ENCODE data around the gene CACFD1.
A peak's percentile ranks its signal among the peaks of the same experiment; 100 is the strongest.

The CACFD1 gene

DNA sequence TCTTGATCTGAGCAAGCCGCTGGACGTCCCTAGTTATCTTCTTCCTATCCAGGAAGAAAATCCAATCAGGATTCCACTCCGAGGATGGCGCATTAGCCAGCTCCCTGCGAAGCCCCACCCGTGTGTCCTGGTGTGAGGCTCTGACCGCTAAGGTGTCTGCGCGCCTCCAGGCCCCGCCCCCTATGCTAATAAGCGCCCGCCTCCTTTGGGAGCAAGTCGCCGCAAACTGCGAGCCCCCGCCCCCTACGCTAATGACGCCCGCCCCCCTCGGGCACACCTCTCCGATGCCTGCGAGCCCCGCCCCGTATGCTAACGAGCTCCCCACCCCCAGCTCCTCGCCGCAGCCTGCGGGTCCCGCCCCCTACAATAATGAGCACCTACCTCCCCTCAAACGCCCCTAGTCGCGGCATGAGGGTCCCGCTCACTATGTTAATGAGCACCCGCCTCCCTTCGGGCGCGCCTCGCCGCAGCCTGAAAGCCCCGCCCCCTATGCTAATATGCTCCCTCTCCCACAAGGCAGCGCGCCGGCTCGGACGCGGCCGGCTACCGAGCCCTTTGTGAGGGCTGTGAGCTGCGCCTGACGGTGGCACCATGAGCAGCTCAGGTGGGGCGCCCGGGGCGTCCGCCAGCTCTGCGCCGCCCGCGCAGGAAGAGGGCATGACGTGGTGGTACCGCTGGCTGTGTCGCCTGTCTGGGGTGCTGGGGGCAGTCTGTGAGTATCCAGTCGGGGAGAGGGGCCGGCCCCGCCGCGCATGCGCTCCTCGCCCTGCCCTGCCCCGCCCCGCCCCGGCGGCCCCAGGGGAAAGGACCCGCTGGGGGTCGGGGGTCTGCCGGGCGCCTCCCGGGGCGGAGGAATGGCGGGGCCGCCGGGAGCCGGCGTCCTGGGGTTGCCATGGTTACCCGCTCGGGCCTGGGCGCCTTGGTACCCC, at the start of gene CACFD1:
TSS of gene CACFD1 (plus strand) at position 503 of the 929 bp plus-strand sequence. CDS start at position 592, 89 bp downstream.
- peak within 1 kb of the TSS; percentile 68 for H3K4me3 ChIP-seq (ENCODE audit: low read depth, low read length)
- DNase-seq (ENCODE audit: low read depth), result peak; percentile 80
- TF ChIP-seq, protein P1, sequence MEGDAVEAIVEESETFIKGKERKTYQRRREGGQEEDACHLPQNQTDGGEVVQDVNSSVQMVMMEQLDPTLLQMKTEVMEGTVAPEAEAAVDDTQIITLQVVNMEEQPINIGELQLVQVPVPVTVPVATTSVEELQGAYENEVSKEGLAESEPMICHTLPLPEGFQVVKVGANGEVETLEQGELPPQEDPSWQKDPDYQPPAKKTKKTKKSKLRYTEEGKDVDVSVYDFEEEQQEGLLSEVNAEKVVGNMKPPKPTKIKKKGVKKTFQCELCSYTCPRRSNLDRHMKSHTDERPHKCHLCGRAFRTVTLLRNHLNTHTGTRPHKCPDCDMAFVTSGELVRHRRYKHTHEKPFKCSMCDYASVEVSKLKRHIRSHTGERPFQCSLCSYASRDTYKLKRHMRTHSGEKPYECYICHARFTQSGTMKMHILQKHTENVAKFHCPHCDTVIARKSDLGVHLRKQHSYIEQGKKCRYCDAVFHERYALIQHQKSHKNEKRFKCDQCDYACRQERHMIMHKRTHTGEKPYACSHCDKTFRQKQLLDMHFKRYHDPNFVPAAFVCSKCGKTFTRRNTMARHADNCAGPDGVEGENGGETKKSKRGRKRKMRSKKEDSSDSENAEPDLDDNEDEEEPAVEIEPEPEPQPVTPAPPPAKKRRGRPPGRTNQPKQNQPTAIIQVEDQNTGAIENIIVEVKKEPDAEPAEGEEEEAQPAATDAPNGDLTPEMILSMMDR (IDR thresholded peaks at IDR 0.05; ENCODE audit: low read depth, low read length, missing control alignments), result no peak
- in situ Hi-C loops (cut with HindIII; ENCODE audit: low sequenced_read_pairs), result loop anchor here (5.0 kb wide), 1 partner anchor 42 kb away; the partner anchor contains the start of gene REXO4

DNA sequence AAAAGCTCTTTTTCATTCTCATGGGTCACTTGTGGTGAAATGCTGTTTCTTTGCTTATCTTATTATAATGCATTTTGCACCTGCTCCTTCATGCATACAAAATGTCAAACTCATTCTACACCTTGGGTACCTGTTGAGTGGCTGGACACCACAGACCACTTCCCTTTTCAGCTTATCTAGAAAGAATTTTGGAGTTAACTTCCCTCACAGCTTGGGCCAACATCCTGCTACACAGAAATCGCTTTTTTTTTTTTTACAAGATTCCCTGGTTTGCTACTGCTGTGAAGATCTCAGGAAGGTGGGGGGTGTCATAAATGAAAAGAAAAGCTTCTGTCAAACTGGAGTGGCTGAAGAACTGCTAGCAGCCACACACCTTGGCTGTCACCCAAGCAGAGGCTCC, 44.6 kb upstream of the CACFD1 start:
- in situ Hi-C loops (cut with HindIII; ENCODE audit: low sequenced_read_pairs), result loop anchor here (5.0 kb wide), 2 partner anchors 43 to 47 kb away; no protein-coding TSS in a partner anchor
- TF ChIP-seq, protein P1 (IDR thresholded peaks at IDR 0.05; ENCODE audit: low read depth, low read length, missing control alignments), result no peak
- no peak overlapping the region for H3K4me3 ChIP-seq (ENCODE audit: low read depth, low read length)
- no peak for DNase-seq (ENCODE audit: low read depth)

DNA sequence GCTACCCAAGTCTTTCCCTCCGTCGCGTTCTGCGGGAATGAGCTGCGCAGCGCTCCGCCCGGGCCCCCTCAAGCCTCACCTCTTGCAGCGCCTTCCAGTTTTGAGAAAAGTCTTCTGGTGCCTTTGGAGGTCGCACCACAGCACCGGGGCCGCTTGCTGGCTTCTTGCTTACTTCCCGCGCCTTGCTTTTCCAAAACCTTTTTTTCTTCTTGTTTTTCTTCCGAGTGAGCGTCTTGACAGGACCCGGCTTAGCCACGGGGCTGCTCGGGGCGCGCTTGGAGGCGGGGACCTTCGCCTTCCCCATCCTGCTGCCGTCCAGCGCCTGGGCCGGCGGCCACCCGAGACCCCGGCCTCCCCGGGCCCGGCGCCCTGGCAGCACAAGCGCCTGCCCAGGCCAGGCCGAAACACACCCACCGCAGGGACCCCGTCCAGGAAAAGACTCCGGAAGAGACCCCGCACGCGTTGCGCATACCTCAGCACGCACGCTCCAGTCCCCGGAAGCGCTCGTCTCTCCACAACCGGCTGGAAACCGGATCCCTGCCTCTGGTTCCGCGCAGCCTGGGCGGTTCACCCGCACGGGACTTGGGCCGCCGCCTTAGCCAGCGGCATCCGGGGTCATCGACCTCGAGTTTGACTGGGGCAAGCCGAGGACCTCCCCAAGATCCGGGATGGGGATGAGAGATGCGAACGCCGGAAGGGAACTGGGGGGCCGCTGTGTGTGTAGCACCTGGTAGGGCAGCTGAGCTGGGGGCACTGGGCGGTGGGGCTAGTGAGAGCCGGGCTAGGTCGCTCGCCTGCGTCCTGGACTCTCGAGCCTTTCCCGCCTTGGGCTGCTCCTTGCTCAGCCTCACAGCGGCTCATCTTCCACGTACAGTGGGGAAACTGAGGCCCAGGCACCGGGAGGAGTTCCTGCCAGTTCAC, 42.0 kb upstream of the CACFD1 start, which contains the start of gene REXO4:
TSS of gene REXO4 (minus strand) at position 470 of the 921 bp plus-strand sequence. CDS start at position 304, 166 bp downstream.
- DNase-seq (ENCODE audit: low read depth), result peak; percentile 57
- TF ChIP-seq, protein P1 (IDR thresholded peaks at IDR 0.05; ENCODE audit: low read depth, low read length, missing control alignments), result no peak
- in situ Hi-C loops (cut with HindIII; ENCODE audit: low sequenced_read_pairs), result loop anchor here (5.0 kb wide), 2 partner anchors 44 to 46 kb away; no protein-coding TSS in a partner anchor
- H3K4me3 ChIP-seq (ENCODE audit: low read depth, low read length), result peak within 1 kb of the TSS; percentile 88

DNA sequence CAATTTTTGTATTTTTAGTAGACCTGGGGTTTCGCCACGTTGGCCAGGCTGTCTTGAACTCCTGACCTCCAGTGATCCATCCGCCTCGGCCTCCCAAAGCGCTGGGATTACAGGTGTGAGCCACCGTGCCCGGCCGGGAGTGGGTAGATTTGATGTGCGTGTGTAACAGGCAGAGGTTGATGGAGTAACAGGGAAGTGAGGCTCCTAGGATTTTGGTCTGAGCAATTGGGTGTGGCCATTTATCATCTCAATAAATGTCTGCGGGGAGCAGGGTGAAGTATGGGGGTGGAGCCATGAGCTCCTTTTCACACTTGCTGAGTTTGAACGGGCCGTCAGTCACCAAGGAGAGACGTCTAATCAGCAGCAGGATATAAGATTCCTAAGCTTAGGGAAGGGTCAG, 40.8 kb upstream of the CACFD1 start:
- peak overlapping the region; percentile 88 for H3K4me3 ChIP-seq (ENCODE audit: low read depth, low read length)
- TF ChIP-seq, protein P1 (IDR thresholded peaks at IDR 0.05; ENCODE audit: low read depth, low read length, missing control alignments), result no peak

DNA sequence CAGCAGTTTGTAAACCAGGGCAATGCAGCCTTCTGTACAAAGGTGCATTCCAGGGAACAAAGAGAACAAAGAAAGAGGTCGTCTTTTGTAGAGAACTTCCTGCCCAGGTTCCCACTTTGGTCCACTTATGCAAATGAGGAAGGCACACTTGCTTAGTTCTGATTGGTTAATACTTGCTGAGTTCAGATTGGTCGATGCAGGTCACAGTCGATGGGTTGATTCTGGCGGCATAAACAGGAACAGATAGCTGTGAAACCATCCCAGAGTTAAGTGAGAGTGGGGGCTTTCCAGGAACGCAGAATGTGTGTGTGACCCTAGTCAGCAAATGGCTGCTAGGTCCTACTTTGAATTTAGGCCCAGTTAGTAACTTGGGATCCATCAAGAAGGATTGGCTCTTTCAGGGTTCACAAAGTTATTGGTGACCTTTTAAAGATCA, 39.4 kb upstream of the CACFD1 start:
- no peak overlapping the region for H3K4me3 ChIP-seq (ENCODE audit: low read depth, low read length)
- DNase-seq (ENCODE audit: low read depth), result no peak
- in situ Hi-C loops (cut with HindIII; ENCODE audit: low sequenced_read_pairs), result no loop called here
- TF ChIP-seq, protein P1 (IDR thresholded peaks at IDR 0.05; ENCODE audit: low read depth, low read length, missing control alignments), result no peak

More for the DNA sequence above, 40.8 kb upstream of the CACFD1 start:
- DNase-seq (ENCODE audit: low read depth), result no peak
- in situ Hi-C loops (cut with HindIII; ENCODE audit: low sequenced_read_pairs), result loop anchor here (5.0 kb wide), 2 partner anchors 43 to 47 kb away; no protein-coding TSS in a partner anchor
